GM08714 (cell line): ENCODE data around the gene C16orf95.

Experiments used
- H3K4me3 ChIP-seq: fragments of 200-500 bp; sonication (Bioruptor generic); 2 replicates; pipeline ENCODE4 v1.5.1; 2014; ENCODE audit warnings: mild to moderate bottlenecking, low read length, inconsistent platforms
- ZNF274 ChIP-seq: IDR thresholded peaks from 2 replicates; pipeline ENCODE4 v1.6.1; 2012; ENCODE audit warnings: mild to moderate bottlenecking, low read depth, low read length

C16orf95 gene

GRCh38 chr16:87305505-87306391 is 11.4 kb downstream of the C16orf95 start:
- no peak overlapping the region for H3K4me3 ChIP-seq
- no peak for TF ChIP-seq ZNF274

- no peak overlapping the region for H3K4me3 ChIP-seq
Measured at GRCh38 chr16:87304951-87305350, 12.2 kb downstream of the C16orf95 start.

DNA sequence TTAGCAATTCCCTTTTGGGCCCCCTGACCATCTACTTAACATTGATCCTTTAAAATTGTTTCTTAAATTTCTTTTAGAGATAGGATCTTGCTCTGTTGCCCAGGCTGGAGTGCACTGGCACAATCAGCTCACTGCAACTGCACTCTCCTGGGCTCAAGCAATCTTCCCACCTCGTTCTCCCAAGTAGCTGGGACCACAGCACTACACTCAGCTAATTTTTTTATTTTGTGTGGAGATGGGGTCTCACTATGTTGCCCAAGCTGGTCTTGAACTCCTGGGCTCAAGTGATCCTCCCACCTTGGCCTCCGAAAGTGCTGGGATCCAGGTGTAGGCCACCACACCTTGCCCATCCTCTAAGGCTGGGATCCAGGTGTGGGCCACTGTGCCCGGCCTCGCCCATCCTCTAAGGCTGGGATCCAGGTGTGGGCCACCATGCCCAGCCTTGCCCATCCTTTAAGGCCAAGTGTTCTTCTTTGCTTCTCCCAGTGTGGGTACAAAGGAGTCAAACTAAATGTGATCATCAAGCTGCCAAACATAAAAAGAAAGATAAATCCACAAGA is 13.2 kb downstream of the C16orf95 start:
- H3K4me3 ChIP-seq = no peak overlapping the region
- no peak for TF ChIP-seq ZNF274

More at GRCh38 chr16:87304951-87305350, 12.2 kb downstream of the C16orf95 start:
- TF ChIP-seq ZNF274 = no peak

DNA sequence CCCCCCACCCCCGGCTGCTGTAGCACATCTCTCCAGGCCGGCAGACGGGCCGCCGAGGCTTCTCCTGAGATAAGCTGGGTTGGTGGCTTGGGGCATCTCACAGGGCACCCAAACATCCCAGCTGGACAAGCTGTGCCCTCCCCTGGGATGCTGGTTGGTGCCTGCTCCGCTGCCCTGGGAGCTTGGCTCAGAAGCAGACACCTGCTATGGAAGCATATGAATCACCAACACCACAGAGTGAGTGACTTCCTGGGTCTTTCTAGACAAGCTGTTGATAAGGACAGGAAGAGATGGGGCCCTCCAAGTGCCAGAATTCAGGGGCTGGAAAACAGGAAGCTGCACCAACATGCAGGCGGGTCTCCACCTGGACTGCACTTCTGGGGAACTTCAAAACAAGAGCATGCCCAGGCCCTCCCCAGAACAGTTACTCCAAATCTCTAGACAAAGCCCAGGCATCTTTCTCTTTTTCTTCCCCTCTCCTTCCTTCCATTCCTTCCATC is 13.7 kb downstream of the C16orf95 start:
- TF ChIP-seq ZNF274 = no peak

DNA sequence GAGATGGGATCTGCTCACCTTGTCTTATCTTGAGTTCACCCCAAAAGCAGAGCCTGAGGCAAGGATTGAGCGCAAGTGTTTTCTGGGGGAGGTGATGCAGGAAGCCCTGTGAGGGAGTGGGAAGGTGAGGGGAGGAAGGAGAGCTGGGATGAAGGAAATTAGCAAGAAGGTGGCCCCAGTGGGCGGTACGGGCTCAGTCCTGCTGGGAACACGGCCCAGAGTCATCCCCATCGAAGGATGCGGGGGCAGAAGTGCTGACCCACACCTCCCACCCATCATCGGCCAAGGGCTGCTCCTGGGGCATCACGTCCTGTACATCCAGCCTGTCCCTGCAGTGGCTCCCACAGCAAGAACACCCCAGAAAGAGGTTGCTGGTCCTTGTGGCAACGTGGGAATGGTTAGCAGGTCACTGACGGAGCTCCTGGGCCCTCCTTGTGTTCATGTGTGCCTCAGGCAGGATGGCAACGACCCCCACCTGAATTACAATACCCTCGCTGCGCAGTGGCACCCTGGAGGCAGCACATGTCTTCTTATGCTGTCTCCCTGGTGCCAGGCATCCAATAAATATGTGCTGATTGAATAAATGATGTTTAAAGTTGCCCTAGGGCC is 18.2 kb downstream of the C16orf95 start:
- H3K4me3 ChIP-seq = no peak overlapping the region
- no peak for TF ChIP-seq ZNF274

More for the DNA sequence above, 13.7 kb downstream of the C16orf95 start:
- no peak overlapping the region for H3K4me3 ChIP-seq

GRCh38 chr16:87297918-87298631 is 19.1 kb downstream of the C16orf95 start:
- no peak for TF ChIP-seq ZNF274
- H3K4me3 ChIP-seq = no peak overlapping the region

- TF ChIP-seq ZNF274 = no peak
- H3K4me3 ChIP-seq = no peak overlapping the region
Measured at GRCh38 chr16:87297407-87297806, 19.8 kb downstream of the C16orf95 start.

- H3K4me3 ChIP-seq = no peak overlapping the region
- TF ChIP-seq ZNF274 = no peak
Measured at GRCh38 chr16:87295661-87296531, 21.3 kb downstream of the C16orf95 start.

DNA sequence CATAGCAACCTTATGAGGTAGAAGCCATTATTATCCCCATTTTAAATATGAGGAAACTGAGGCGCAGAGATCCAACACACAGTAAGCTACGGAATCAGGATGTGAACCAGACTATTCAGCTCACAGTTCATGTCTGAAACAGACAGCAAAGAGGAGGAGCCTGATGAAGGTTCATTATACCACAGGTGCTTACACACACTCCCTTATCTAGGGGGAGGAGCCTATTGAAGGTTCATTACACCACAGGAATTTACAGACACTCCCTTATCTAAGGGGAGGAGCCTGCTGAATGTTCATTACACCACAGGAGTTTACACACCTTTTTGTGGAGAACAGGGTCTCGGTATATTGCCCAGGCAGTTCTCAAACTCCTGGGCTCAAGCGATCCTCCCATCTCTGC is 21.9 kb downstream of the C16orf95 start:
- no peak for TF ChIP-seq ZNF274
- H3K4me3 ChIP-seq = no peak overlapping the region

GRCh38 chr16:87293990-87294389 is 23.2 kb downstream of the C16orf95 start:
- H3K4me3 ChIP-seq = no peak overlapping the region
- no peak for TF ChIP-seq ZNF274

GRCh38 chr16:87291944-87292343 is 25.2 kb downstream of the C16orf95 start:
- no peak overlapping the region for H3K4me3 ChIP-seq
- TF ChIP-seq ZNF274 = no peak

DNA sequence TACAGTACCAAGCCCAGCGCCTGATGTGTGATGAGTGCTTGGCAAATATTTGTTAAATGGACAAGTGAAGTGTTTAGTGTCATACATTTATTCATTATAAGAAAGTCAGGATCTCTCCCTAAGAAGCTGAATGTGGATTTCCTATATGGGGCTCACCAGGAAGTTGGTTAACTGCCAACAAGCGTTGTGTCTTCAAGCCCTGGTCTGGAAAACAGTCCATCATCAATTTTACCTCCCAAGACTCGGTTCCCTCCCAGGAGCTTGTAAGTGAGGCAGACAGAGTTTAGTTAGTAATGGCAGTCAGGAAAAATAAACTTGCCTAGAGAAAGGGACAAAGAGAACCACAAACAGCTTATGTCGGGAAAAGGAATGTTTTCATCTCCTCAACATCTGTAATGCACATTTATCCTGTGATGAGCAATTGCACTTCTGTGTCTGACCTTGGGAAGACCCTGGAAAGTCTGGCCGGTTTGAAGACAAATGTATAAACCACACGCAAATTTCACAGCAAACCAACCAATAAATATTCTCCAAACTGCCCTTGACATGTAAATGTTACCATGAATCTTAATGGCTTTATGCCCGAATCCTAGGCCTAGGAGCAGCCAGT is 28.3 kb downstream of the C16orf95 start:
- no peak for TF ChIP-seq ZNF274

More for the DNA sequence above, 28.3 kb downstream of the C16orf95 start:
- no peak overlapping the region for H3K4me3 ChIP-seq
